PC-9 (cell line): Measurements from ENCODE around the gene SLC15A2. TPM values are rescaled to one million over a fixed set of nuclear protein-coding genes. Genes with fewer than 3 reads are reported as not detected.
A peak's percentile ranks its signal among the peaks of the same experiment; 100 is the strongest.

Experiments
- BruUV-seq: library from RNA; stranded (reverse); fragments of 400-500 nt; replicated peaks from 2 replicates; lab custom pipeline; 2021; lab: Mats Ljungman, UMichigan
- CTCF ChIA-PET: fragments of 300-600 bp; sonication (Branson Sonifier 250); formaldehyde crosslinking; loops from one replicate; lab custom pipeline; 2022; ENCODE audit warnings: antibody characterized with exemption; lab: Charles Lee
- POLR2A ChIA-PET: fragments of 300-600 bp; sonication (Branson Sonifier 250); formaldehyde crosslinking; loops from one replicate; lab custom pipeline; 2022; ENCODE audit warnings: antibody characterized with exemption; ENCODE audit not compliant: unreplicated experiment; lab: Charles Lee
- DNase-seq, 2 experiments: peaks; one replicate each; pipeline versions ENCODE4 v3.0.0 to v3.0.0-alpha.2; 2015 to 2022; ENCODE audit warnings: mixed read lengths in 1 of 2
- H2AFZ ChIP-seq: fragments of 200-600 bp; sonication (generic); 2 replicates; pipeline ENCODE4 v1.8.1; 2017; ENCODE audit warnings: antibody characterized with exemption
- H3F3A ChIP-seq: fragments of 200-600 bp; sonication (generic); 2 replicates; pipeline ENCODE4 v1.8.1; 2017; ENCODE audit warnings: antibody characterized with exemption, mild to moderate bottlenecking, low read depth; ENCODE audit not compliant: insufficient read depth
- H3K27ac ChIP-seq: fragments of 200-600 bp; sonication (generic); 2 replicates; pipeline ENCODE4 v1.6.1; 2016; ENCODE audit warnings: mixed run types
- H3K27me3 ChIP-seq: fragments of 200-600 bp; sonication (generic); 2 replicates; pipeline ENCODE4 v1.6.1; 2016; ENCODE audit warnings: low read depth, mixed run types; ENCODE audit not compliant: insufficient read depth
- H3K36me3 ChIP-seq: fragments of 200-600 bp; sonication (generic); 2 replicates; pipeline ENCODE4 v1.6.1; 2016; ENCODE audit warnings: low read depth, mixed run types
- H3K4me1 ChIP-seq: fragments of 200-600 bp; sonication (generic); replicated peaks from 2 replicates; pipeline ENCODE4 v1.6.1; 2016; ENCODE audit warnings: mixed run types; ENCODE audit not compliant: insufficient read depth
- H3K4me2 ChIP-seq: fragments of 200-600 bp; sonication (generic); 2 replicates; pipeline ENCODE4 v1.6.1; 2017; ENCODE audit warnings: mixed run types
- H3K4me3 ChIP-seq: fragments of 200-600 bp; sonication (generic); 2 replicates; pipeline ENCODE4 v1.6.1; 2016; ENCODE audit warnings: mixed run types
- H3K79me2 ChIP-seq: fragments of 200-600 bp; sonication (generic); 2 replicates; pipeline ENCODE4 v1.6.1; 2017; ENCODE audit warnings: low read depth, mixed run types
- H3K9me2 ChIP-seq: fragments of 200-600 bp; sonication (generic); 2 replicates; pipeline ENCODE4 v1.8.1; 2017; ENCODE audit warnings: mild to moderate bottlenecking; ENCODE audit not compliant: insufficient read depth
- H3K9me3 ChIP-seq: fragments of 200-600 bp; sonication (generic); 2 replicates; pipeline ENCODE4 v1.8.1; 2016; ENCODE audit warnings: low read depth; ENCODE audit not compliant: insufficient read depth
- H4K20me1 ChIP-seq: fragments of 200-600 bp; sonication (generic); 2 replicates; pipeline ENCODE4 v1.8.1; 2017; ENCODE audit not compliant: insufficient read depth
- CTCF ChIP-seq: fragments of 200-600 bp; sonication (generic); conservative IDR thresholded peaks from 2 replicates; pipeline ENCODE4 v1.6.1; 2017; ENCODE audit warnings: mixed run types, antibody characterized with exemption, mild to moderate bottlenecking, moderate library complexity
- EZH2 ChIP-seq: fragments of 200-600 bp; sonication (generic); IDR thresholded peaks from 2 replicates; pipeline ENCODE4 v1.8.0; 2017; ENCODE audit warnings: antibody characterized with exemption, low read depth
- intact Hi-C: fragments of 100-400 bp; cut with micrococcal nuclease; formaldehyde crosslinking; loops from one replicate; pipeline ENCODE4 v1.10.0; 2022; ENCODE audit not compliant: unreplicated experiment
- total RNA-seq: library from RNA; stranded (reverse); gene quantifications from 2 replicates; pipeline ENCODE4 v1.2.3, GENCODE V29; 2021

SLC15A2 gene
- total RNA-seq, 1 experiment from 2014 or later, result 2.8 TPM

GRCh38 chr3:121988146-121988545 lies 93.9 kb downstream of the SLC15A2 start:
- H3K27me3 ChIP-seq, result no peaks in the 10 kb centered on the region
- H3K36me3 ChIP-seq, result no peaks in the 10 kb centered on the region
- peaks cover 8% of the 10 kb centered on the region; the same call in 1 of the 2 replicates for H3K9me3 ChIP-seq
- H3K27ac ChIP-seq, result no peak overlapping the region
- no peaks in the 10 kb centered on the region for H3K4me1 ChIP-seq
- no peaks in the 10 kb centered on the region for H3K79me2 ChIP-seq
- no peaks in the 10 kb centered on the region for H4K20me1 ChIP-seq
- H3F3A ChIP-seq, result no peaks in the 10 kb centered on the region
- TF ChIP-seq CTCF, result no peak
- no peak for TF ChIP-seq EZH2
- POLR2A ChIA-PET, result no interaction called here
- CTCF ChIA-PET, result interaction anchor here (0.6 kb wide), 1 partner anchor 41 kb away, joined by 4 read pairs; no protein-coding TSS in a partner anchor
- H2AFZ ChIP-seq, result no peak overlapping the region
- H3K4me2 ChIP-seq, result no peak overlapping the region
- BruUV-seq, result no TSS peak
- DNase-seq, result no peak
- intact Hi-C loops, result no loop called here
- no peak overlapping the region for H3K4me3 ChIP-seq
- no peaks in the 10 kb centered on the region for H3K9me2 ChIP-seq

GRCh38 chr3:121989943-121990342 lies 95.7 kb downstream of the SLC15A2 start:
- no peaks in the 10 kb centered on the region for H3F3A ChIP-seq
- no peak overlapping the region for H3K27ac ChIP-seq
- no peaks in the 10 kb centered on the region for H3K36me3 ChIP-seq
- POLR2A ChIA-PET, result no interaction called here
- CTCF ChIA-PET, result no interaction called here
- no peak overlapping the region for H3K4me2 ChIP-seq
- TF ChIP-seq EZH2 (no peak), CTCF (0 out of 2 replicates have a peak, but pooled peaks have one; percentile 32)
- no peaks in the 10 kb centered on the region for H4K20me1 ChIP-seq
- no peak overlapping the region for H2AFZ ChIP-seq
- H3K9me3 ChIP-seq, result no peaks in the 10 kb centered on the region
- H3K9me2 ChIP-seq, result no peaks in the 10 kb centered on the region
- H3K4me1 ChIP-seq, result 0 out of 2 replicates have a peak, but pooled peaks cover under 1% of the 10 kb centered on the region
- BruUV-seq, result no TSS peak
- no peak overlapping the region for H3K4me3 ChIP-seq
- no peaks in the 10 kb centered on the region for H3K27me3 ChIP-seq
- no peaks in the 10 kb centered on the region for H3K79me2 ChIP-seq
- DNase-seq, result no peak
- intact Hi-C loops, result no loop called here

- Histone ChIP-seq H3K36me3 (no peaks in the 10 kb centered on the region), H3K9me2 (no peaks in the 10 kb centered on the region), H3K4me3 (no peak overlapping the region), H3K79me2 (no peaks in the 10 kb centered on the region), H3K27ac (no peak overlapping the region), H3K9me3 (no peaks in the 10 kb centered on the region), H3K4me1 (peaks cover 12% of the 10 kb centered on the region; the same call in 1 of the 2 replicates), H3F3A (no peaks in the 10 kb centered on the region), H2AFZ (no peak overlapping the region), H4K20me1 (no peaks in the 10 kb centered on the region), H3K4me2 (no peak overlapping the region), H3K27me3 (no peaks in the 10 kb centered on the region)
- CTCF ChIA-PET, result no interaction called here
- intact Hi-C loops, result no loop called here
- no peak for DNase-seq
- TF ChIP-seq CTCF (no peak), EZH2 (no peak)
- no TSS peak for BruUV-seq
- POLR2A ChIA-PET, result no interaction called here
Measured at GRCh38 chr3:121992601-121993560, 98.7 kb downstream of the SLC15A2 start.

Other genes starting within 250 kb of the SLC15A2 start
- gene HCLS1, start 233.5 kb upstream of the SLC15A2 start, total RNA-seq, result 2.2 and 2.6 TPM in 2 replicates
- gene GOLGB1, start 144.7 kb upstream of the SLC15A2 start, total RNA-seq, result 60.8 and 73.1 TPM in 2 replicates
- 14.6 and 14.8 TPM in 2 replicates for gene IQCB1, start 59.3 kb upstream of the SLC15A2 start, total RNA-seq
- 0.90 and 2.0 TPM in 2 replicates for gene EAF2, start 59.2 kb upstream of the SLC15A2 start, total RNA-seq
- 4.2 and 5.1 TPM in 2 replicates for gene ILDR1, start 127.8 kb downstream of the SLC15A2 start, total RNA-seq
- not detected in 2 replicates for gene CD86, start 161.0 kb downstream of the SLC15A2 start, total RNA-seq